Endothelial cell (in vitro differentiated cells): ENCODE results near the gene WIPF1. TPM values are rescaled to one million over a fixed set of nuclear protein-coding genes. Genes with fewer than 3 reads are reported as not detected.

Experiments
- DNase-seq: peaks from one replicate; pipeline ENCODE4 v3.0.0; 2021; ENCODE audit warnings: low spot score
- H3K27ac Mint-ChIP-seq: one replicate; pipeline ENCODE4 v1.8.0; 2021; ENCODE audit warnings: mixed read lengths, inconsistent platforms; ENCODE audit not compliant: unreplicated experiment
- H3K27me3 Mint-ChIP-seq: one replicate; pipeline ENCODE4 v1.8.0; 2021; ENCODE audit warnings: mild to moderate bottlenecking, moderate library complexity, mixed read lengths, inconsistent platforms; ENCODE audit not compliant: unreplicated experiment
- H3K36me3 Mint-ChIP-seq: one replicate; pipeline ENCODE4 v1.8.0; 2021; ENCODE audit warnings: mild to moderate bottlenecking, low read depth, mixed read lengths, inconsistent platforms; ENCODE audit not compliant: unreplicated experiment
- H3K4me1 Mint-ChIP-seq: one replicate; pipeline ENCODE4 v1.8.0; 2021; ENCODE audit warnings: mild to moderate bottlenecking, mixed read lengths, inconsistent platforms; ENCODE audit not compliant: unreplicated experiment
- H3K4me3 Mint-ChIP-seq: one replicate; pipeline ENCODE4 v1.8.0; 2021; ENCODE audit warnings: mild to moderate bottlenecking, mixed read lengths, inconsistent platforms; ENCODE audit not compliant: unreplicated experiment
- H3K9me3 Mint-ChIP-seq: one replicate; pipeline ENCODE4 v1.8.0; 2021; ENCODE audit warnings: mixed read lengths, inconsistent platforms; ENCODE audit not compliant: unreplicated experiment
- CTCF ChIP-seq: fragments of 200-600 bp; sonication (generic); IDR thresholded peaks from one replicate; pipeline ENCODE4 v1.5.0; 2021; ENCODE audit warnings: antibody characterized with exemption; ENCODE audit not compliant: unreplicated experiment
- long read RNA-seq: library from polyadenylated mRNA; unstranded; transcript quantifications from one replicate; pipeline ENCODE4 v2.0.0, GENCODE V29; 2020; ENCODE audit not compliant: unreplicated experiment
- total RNA-seq: library from RNA; stranded (reverse); fragmentation: NEBNext Ultra II Directional; extraction: Animal tissue kit (Norgen Biotek cat#: 25700); gene quantifications from one replicate; pipeline ENCODE4 v1.2.1, GENCODE V29; 2021; ENCODE audit not compliant: unreplicated experiment

The WIPF1 gene
- 62.8 TPM for total RNA-seq
- long read RNA-seq, partial matches to known transcripts = 1 of 7 reads
- long read RNA-seq, other reads (novel, unspliced or antisense) = 5 of 7 reads

GRCh38 chr2:174597345-174598047 lies at the start of gene WIPF1:
Gene WIPF1, minus strand, starts transcription at chr2:174597804. Its CDS starts 12,231 bp downstream, at chr2:174585573.
- no peak for TF ChIP-seq CTCF
- Mint-ChIP-seq H3K27me3 (peaks cover 10% of the 10 kb centered on the region), H3K27ac (peak within 1 kb of the TSS; percentile 30), H3K9me3 (peaks cover 5% of the 10 kb centered on the region), H3K4me3 (no peak within 1 kb of the TSS), H3K4me1 (peaks cover 45% of the 10 kb centered on the region), H3K36me3 (peaks cover 23% of the 10 kb centered on the region)
- no peak for DNase-seq

GRCh38 chr2:174645296-174645695 lies 47.7 kb upstream of the WIPF1 start:
- H3K4me3 Mint-ChIP-seq = no peak overlapping the region
- H3K27ac Mint-ChIP-seq = no peak overlapping the region
- H3K27me3 Mint-ChIP-seq = no peaks in the 10 kb centered on the region
- no peak for DNase-seq
- H3K4me1 Mint-ChIP-seq = peaks cover 19% of the 10 kb centered on the region
- no peak for TF ChIP-seq CTCF
- H3K9me3 Mint-ChIP-seq = no peaks in the 10 kb centered on the region
- peaks cover 9% of the 10 kb centered on the region for H3K36me3 Mint-ChIP-seq

GRCh38 chr2:174644406-174644805 lies 46.8 kb upstream of the WIPF1 start:
- no peak for TF ChIP-seq CTCF
- Mint-ChIP-seq H3K9me3 (no peaks in the 10 kb centered on the region), H3K27me3 (no peaks in the 10 kb centered on the region), H3K4me1 (peaks cover 18% of the 10 kb centered on the region), H3K27ac (no peak overlapping the region), H3K36me3 (peaks cover 9% of the 10 kb centered on the region), H3K4me3 (no peak overlapping the region)
- no peak for DNase-seq

GRCh38 chr2:174643356-174643755 lies 45.8 kb upstream of the WIPF1 start:
- DNase-seq = no peak
- no peak overlapping the region for H3K4me3 Mint-ChIP-seq
- peaks cover 23% of the 10 kb centered on the region for H3K4me1 Mint-ChIP-seq
- H3K27me3 Mint-ChIP-seq = no peaks in the 10 kb centered on the region
- no peak overlapping the region for H3K27ac Mint-ChIP-seq
- TF ChIP-seq CTCF = no peak
- H3K36me3 Mint-ChIP-seq = peaks cover 9% of the 10 kb centered on the region
- H3K9me3 Mint-ChIP-seq = no peaks in the 10 kb centered on the region

- no peak for DNase-seq
- Mint-ChIP-seq H3K9me3 (no peaks in the 10 kb centered on the region), H3K4me3 (no peak overlapping the region), H3K36me3 (peaks cover 9% of the 10 kb centered on the region), H3K27me3 (no peaks in the 10 kb centered on the region), H3K4me1 (peaks cover 28% of the 10 kb centered on the region), H3K27ac (no peak overlapping the region)
- no peak for TF ChIP-seq CTCF
These were observed 43.6 kb upstream of the WIPF1 start for GRCh38 chr2:174641168-174641567.
